ENCODE data around the gene EDAR. TPM values are rescaled to one million over a fixed set of nuclear protein-coding genes. Genes with fewer than 3 reads are reported as not detected.

The EDAR gene
- total RNA-seq, 1 donor from 2014 or later = 1.0 TPM

GRCh38 chr2:108986916-108987510 lies 2.0 kb downstream of the EDAR start:
- no peak for TF ChIP-seq CTCF (conservative IDR thresholded peaks at IDR 0.05; ENCODE audit: low read depth, low read length)
- no peak overlapping the region for H3K4me3 ChIP-seq (ENCODE audit: low read depth, low read length)
- no peak for DNase-seq (ENCODE audit: low read depth)

GRCh38 chr2:108983610-108984009 lies 5.4 kb downstream of the EDAR start:
- no peak for DNase-seq (ENCODE audit: low read depth)
- no peak overlapping the region for H3K4me3 ChIP-seq (ENCODE audit: low read depth, low read length)
- TF ChIP-seq CTCF (conservative IDR thresholded peaks at IDR 0.05; ENCODE audit: low read depth, low read length) = no peak

GRCh38 chr2:108983061-108983460 lies 6.0 kb downstream of the EDAR start:
- H3K4me3 ChIP-seq (ENCODE audit: low read depth, low read length) = no peak overlapping the region
- no peak for DNase-seq (ENCODE audit: low read depth)
- no peak for TF ChIP-seq CTCF (conservative IDR thresholded peaks at IDR 0.05; ENCODE audit: low read depth, low read length)

- no peak overlapping the region for H3K4me3 ChIP-seq (ENCODE audit: low read depth, low read length)
- no peak for TF ChIP-seq CTCF (conservative IDR thresholded peaks at IDR 0.05; ENCODE audit: low read depth, low read length)
- no peak for DNase-seq (ENCODE audit: low read depth)
Observed at GRCh38 chr2:108982259-108982679, 6.8 kb downstream of the EDAR start.

GRCh38 chr2:108981846-108982245 lies 7.2 kb downstream of the EDAR start:
- DNase-seq (ENCODE audit: low read depth) = no peak
- no peak overlapping the region for H3K4me3 ChIP-seq (ENCODE audit: low read depth, low read length)
- no peak for TF ChIP-seq CTCF (conservative IDR thresholded peaks at IDR 0.05; ENCODE audit: low read depth, low read length)

GRCh38 chr2:108980076-108980475 lies 8.9 kb downstream of the EDAR start:
- DNase-seq (ENCODE audit: low read depth) = no peak
- H3K4me3 ChIP-seq (ENCODE audit: low read depth, low read length) = no peak overlapping the region

More at GRCh38 chr2:108980076-108980475, 8.9 kb downstream of the EDAR start:
- TF ChIP-seq CTCF (conservative IDR thresholded peaks at IDR 0.05; ENCODE audit: low read depth, low read length) = no peak

Measured in epithelial cell of proximal tubule (primary cell).